SK-N-SH (cell line): ENCODE measurements around the gene NANS. TPM values are rescaled to one million over a fixed set of nuclear protein-coding genes. Genes with fewer than 3 reads are reported as not detected.
"Not testable (repeated sequence)": the region's sequence is repeated elsewhere in the genome, so short reads cannot be mapped to it uniquely, and the experiment has no call there.

Source experiments
- CTCF ChIA-PET: fragments of 300-600, 350-600 bp; formaldehyde crosslinking; extraction: SDS; loops from one replicate; lab custom pipeline; 2021; lab: Yijun Ruan, JAX
- POLR2A ChIA-PET: fragments of 350-600 bp; sonication (Branson Sonifier 250); formaldehyde crosslinking; extraction: SDS; loops from one replicate; lab custom pipeline; 2020; ENCODE audit warnings: antibody characterized with exemption, inconsistent platforms; lab: Yijun Ruan, JAX
- DNase-seq: peaks from one replicate; pipeline ENCODE4 v3.0.0; 2012
- H2AFZ ChIP-seq: fragments of 200-600 bp; sonication (generic); 2 replicates; pipeline ENCODE4 v1.8.1; 2016; ENCODE audit warnings: antibody characterized with exemption, mild to moderate bottlenecking, low read depth
- H3F3A ChIP-seq: fragments of 200-600 bp; sonication (generic); replicated peaks from 2 replicates; pipeline ENCODE3; 2016; ENCODE audit warnings: antibody characterized with exemption, mild to moderate bottlenecking; ENCODE audit not compliant: insufficient read depth
- H3K27ac ChIP-seq, 2 experiments: fragments of 200-500 bp in 1 of 2; fragments of 200-600 bp in 1 of 2; sonication (Bioruptor generic) in 1 of 2; sonication (generic), shearing (Covaris generic) in 1 of 2; 2 replicates each; pipeline versions ENCODE4 v1.5.1 to v1.6.1; 2014 to 2016; ENCODE audit warnings: low read depth in 2 of 2, inconsistent platforms in 1 of 2, low read length in 1 of 2, mild to moderate bottlenecking in 1 of 2, mixed read lengths in 1 of 2
- H3K27me3 ChIP-seq: fragments of 200-600 bp; sonication (generic), shearing (Covaris generic); 2 replicates; pipeline ENCODE4 v1.6.1; 2016; ENCODE audit warnings: mixed run types; ENCODE audit not compliant: insufficient read depth
- H3K36me3 ChIP-seq, 2 experiments: fragments of 200-500 bp in 1 of 2; fragments of 200-600 bp in 1 of 2; sonication (Bioruptor generic) in 1 of 2; sonication (generic) in 1 of 2; replicated peaks in 1 of 2; 2 replicates each; pipeline versions ENCODE3 to v1.5.1; 2014 to 2016; ENCODE audit warnings: low read length in 1 of 2, mild to moderate bottlenecking in 1 of 2; ENCODE audit not compliant: insufficient read depth in 2 of 2, control insufficient read depth in 1 of 2
- H3K4me1 ChIP-seq, 2 experiments: fragments of 200-500 bp in 1 of 2; fragments of 200-600 bp in 1 of 2; sonication (Bioruptor generic) in 1 of 2; sonication (generic), shearing (Covaris generic) in 1 of 2; 2 replicates each; pipeline versions ENCODE4 v1.5.1 to v1.6.1; 2014 to 2016; ENCODE audit warnings: low read depth in 1 of 2, low read length in 1 of 2, mixed run types in 1 of 2; ENCODE audit not compliant: insufficient read depth in 2 of 2, control insufficient read depth in 1 of 2
- H3K4me2 ChIP-seq: fragments of 200-600 bp; sonication (generic), shearing (Covaris generic); 2 replicates; pipeline ENCODE4 v1.6.1; 2017; ENCODE audit warnings: mixed run types
- H3K4me3 ChIP-seq, 2 experiments: fragments of 200-500 bp in 1 of 2; fragments of 200-600 bp in 1 of 2; sonication (Bioruptor generic) in 1 of 2; sonication (generic), shearing (Covaris generic) in 1 of 2; 2 replicates each; pipeline versions ENCODE4 v1.5.1 to v1.8.1; 2014 to 2016; ENCODE audit warnings: low read depth in 2 of 2, inconsistent platforms in 1 of 2, low read length in 1 of 2, mild to moderate bottlenecking in 1 of 2, mixed read lengths in 1 of 2, moderate library complexity in 1 of 2
- H3K79me2 ChIP-seq: fragments of 200-600 bp; sonication (generic); 2 replicates; pipeline ENCODE4 v1.8.1; 2017; ENCODE audit warnings: mild to moderate bottlenecking; ENCODE audit not compliant: insufficient read depth
- H3K9ac ChIP-seq: fragments of 200-600 bp; sonication (generic); 2 replicates; pipeline ENCODE4 v1.6.1; 2017; ENCODE audit warnings: mixed run types
- H3K9me2 ChIP-seq: fragments of 200-600 bp; sonication (generic); 2 replicates; pipeline ENCODE4 v1.6.1; 2017; ENCODE audit warnings: mixed run types
- H3K9me3 ChIP-seq: fragments of 200-600 bp; sonication (generic); 2 replicates; pipeline ENCODE4 v1.6.1; 2017; ENCODE audit warnings: mixed run types, mild to moderate bottlenecking, moderate library complexity
- H4K20me1 ChIP-seq: fragments of 200-600 bp; sonication (generic); 2 replicates; pipeline ENCODE4 v1.6.1; 2017; ENCODE audit warnings: mild to moderate bottlenecking, mixed run types; ENCODE audit not compliant: insufficient read depth
- EP300 ChIP-seq, 2 experiments: IDR thresholded peaks; 2 replicates each; pipeline versions ENCODE4 v1.4.0 to v1.6.1; 2012; ENCODE audit warnings: borderline replicate concordance in 1 of 2, low read depth in 1 of 2, low read length in 1 of 2
- FOSL2 ChIP-seq: IDR thresholded peaks from 2 replicates; pipeline ENCODE4 v1.4.0; 2012; ENCODE audit warnings: low read depth, mild to moderate bottlenecking, moderate library complexity, borderline replicate concordance
- FOXJ3 ChIP-seq: sonication (generic); formaldehyde crosslinking; IDR thresholded peaks from 2 replicates; pipeline ENCODE4 v1.5.1; 2020; ENCODE audit warnings: mild to moderate bottlenecking, missing genetic modification reagents
- MXI1 ChIP-seq: IDR thresholded peaks from 2 replicates; pipeline ENCODE4 v1.6.1; 2012; ENCODE audit warnings: mild to moderate bottlenecking, low read depth, low read length, improper control_type of control experiment
- POLR2AphosphoS5 ChIP-seq: IDR thresholded peaks from 2 replicates; pipeline ENCODE4 v1.6.1; 2012; ENCODE audit warnings: low read depth, low read length
- RCOR1 ChIP-seq: fragments of 150-350 bp; IDR thresholded peaks from 2 replicates; pipeline ENCODE4 v1.6.1; 2017; ENCODE audit warnings: antibody characterized with exemption, low read length
- RXRA ChIP-seq: IDR thresholded peaks from 2 replicates; pipeline ENCODE4 v1.4.0; 2012; ENCODE audit warnings: low read depth, mild to moderate bottlenecking, borderline replicate concordance
- SIN3A ChIP-seq: IDR thresholded peaks from 2 replicates; pipeline ENCODE4 v1.6.1; 2012; ENCODE audit warnings: low read depth, mild to moderate bottlenecking, low read length, moderate library complexity, borderline replicate concordance
- TEAD4 ChIP-seq: IDR thresholded peaks from 2 replicates; pipeline ENCODE4 v1.4.0; 2012; ENCODE audit warnings: mild to moderate bottlenecking, borderline replicate concordance; ENCODE audit not compliant: insufficient read depth
- YY1 ChIP-seq: IDR thresholded peaks from 2 replicates; pipeline ENCODE4 v1.4.0; 2012; ENCODE audit warnings: low read depth, mild to moderate bottlenecking
- WGBS: methylation state at CpG from one replicate; pipeline ENCODE4 v1.1.6; 2017; ENCODE audit warnings: low lambda C conversion rate; 5-methylcytosine and 5-hydroxymethylcytosine counted together
- polyA plus RNA-seq, 3 experiments: library from polyadenylated mRNA; depleted of rRNA; stranded (reverse); fragments of >200 nt; gene quantifications; 2 replicates each; pipeline ENCODE4 v1.2.3, GENCODE V29; 2012
- TF ChIP-seq, protein P1 (sequence below): IDR thresholded peaks from 2 replicates; pipeline ENCODE4 v1.6.1; 2012; ENCODE audit warnings: mild to moderate bottlenecking, low read depth, low read length, moderate library complexity
- TF ChIP-seq, protein P2 (sequence below): fragments of 150-350 bp; IDR thresholded peaks from 2 replicates; pipeline ENCODE4 v1.6.1; 2017; ENCODE audit warnings: antibody characterized with exemption, low read length, low read depth, borderline replicate concordance

The NANS gene
- polyA plus RNA-seq, 1 of the 3 experiments (the other 2 are of a cell fraction) = 61.3 TPM

DNA sequence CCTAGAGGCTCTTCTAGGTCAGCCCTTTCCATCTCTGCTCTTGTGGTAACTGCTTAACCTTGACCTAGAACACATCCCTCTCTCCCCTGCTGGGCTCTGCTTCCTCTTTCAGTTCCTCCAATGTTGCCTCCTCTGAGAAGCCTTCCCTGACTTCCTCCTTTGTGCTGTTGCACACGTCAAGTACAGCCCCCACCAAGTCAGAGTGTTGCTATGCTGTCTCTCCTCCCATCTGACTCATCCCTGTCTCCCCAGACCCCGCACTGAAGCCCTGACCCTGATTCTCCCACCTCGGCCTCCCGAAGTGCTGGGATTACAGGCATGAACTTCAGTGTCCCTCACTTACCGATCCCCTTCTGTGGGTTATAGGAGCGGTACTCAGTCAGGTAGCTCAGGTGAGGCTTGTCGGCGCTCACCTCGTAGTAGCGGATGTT, 72.9 kb downstream of the NANS start (continued):
- TF ChIP-seq RXRA (no peak), YY1 (no peak), TEAD4 (no peak)

DNA sequence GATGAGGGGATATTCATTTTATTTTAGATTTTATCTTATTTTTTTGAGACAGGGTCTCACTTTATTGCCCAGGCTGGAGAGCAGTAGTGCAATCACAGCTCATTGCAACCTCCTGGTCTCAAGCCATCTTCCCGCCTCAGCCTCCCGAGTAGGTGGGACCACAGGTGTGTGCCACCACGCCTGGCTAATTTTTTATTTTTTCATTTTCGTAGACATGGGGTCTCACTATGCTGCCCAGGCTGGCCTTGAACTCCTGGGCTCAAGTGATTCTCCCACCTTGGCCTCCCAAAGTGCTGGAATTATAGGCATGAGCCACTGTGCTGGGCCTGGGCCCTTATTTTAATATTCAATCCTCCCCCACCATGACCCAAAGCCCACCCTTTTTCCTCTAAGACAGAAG, 73.5 kb downstream of the NANS start:
- DNase-seq, H3K4me3 ChIP-seq, POLR2A ChIA-PET, H3K27me3 ChIP-seq, H3K79me2 ChIP-seq, H4K20me1 ChIP-seq, H3K36me3 ChIP-seq, H3K27ac ChIP-seq, H3K9me2 ChIP-seq, H3K9me3 ChIP-seq, H2AFZ ChIP-seq, H3K4me2 ChIP-seq, H3K9ac ChIP-seq, H3K4me1 ChIP-seq, H3F3A ChIP-seq: not testable (repeated sequence)
- 83% methylated on average over 4 of the region's 4 CpGs for WGBS
- CTCF ChIA-PET = interaction anchor here (1.1 to 1.6 kb wide), 2 partner anchors 11 kb away, joined by 3 to 9 read pairs; partner anchors contain the start of gene TRIM14

DNA sequence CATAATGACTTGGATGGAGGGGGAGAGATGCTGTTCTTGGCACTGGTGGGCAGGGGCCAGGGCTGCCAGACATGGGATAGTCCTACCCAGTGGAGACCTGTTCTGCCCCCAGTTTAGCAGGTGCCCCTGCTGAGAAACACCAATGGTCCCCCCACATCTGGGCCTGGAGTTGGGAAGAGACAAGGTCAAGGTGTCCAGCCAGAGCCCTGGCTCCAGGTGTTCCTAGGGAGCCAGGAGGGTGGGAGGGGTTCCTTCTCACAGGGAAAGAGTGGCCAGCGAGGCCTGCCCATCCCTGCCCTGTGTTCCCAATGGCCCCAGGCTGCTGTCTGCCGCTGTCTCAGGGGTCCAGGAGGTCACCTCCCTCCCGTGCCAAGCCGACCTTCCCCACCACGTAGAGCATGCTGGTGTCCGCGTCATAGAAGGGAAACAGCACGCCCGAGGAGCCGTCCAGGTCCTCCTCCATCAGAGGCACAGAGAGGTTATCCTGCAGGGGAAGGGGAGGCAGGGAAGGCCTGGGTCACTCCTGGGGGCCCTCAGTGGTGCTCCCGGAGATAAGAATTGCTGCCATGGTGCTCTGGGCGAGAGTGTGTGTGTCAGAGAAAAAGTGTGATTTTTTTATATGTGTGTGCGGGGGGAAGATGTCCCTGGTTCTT, 74.2 kb downstream of the NANS start:
- Histone ChIP-seq H3K9ac (no peak overlapping the region), H2AFZ (no peak overlapping the region), H3K27ac (no peak overlapping the region), H3K27me3 (no peaks in the 10 kb centered on the region), H3K36me3 (no peaks in the 10 kb centered on the region), H3K9me2 (no peaks in the 10 kb centered on the region), H3F3A (no peaks in the 10 kb centered on the region), H3K79me2 (no peaks in the 10 kb centered on the region), H3K4me1 (no peaks in the 10 kb centered on the region), H3K9me3 (no peaks in the 10 kb centered on the region), H4K20me1 (no peaks in the 10 kb centered on the region), H3K4me2 (no peak overlapping the region), H3K4me3 (no peak overlapping the region)
- DNase-seq = no peak
- ChIA-PET CTCF (interaction anchor here (0.9 to 1.1 kb wide), 2 partner anchors 11 to 46 kb away, joined by 3 read pairs; partner anchors contain the start of gene TRIM14), POLR2A (no interaction called here)
- TF ChIP-seq MXI1 = no peak
- TF ChIP-seq, protein P1, sequence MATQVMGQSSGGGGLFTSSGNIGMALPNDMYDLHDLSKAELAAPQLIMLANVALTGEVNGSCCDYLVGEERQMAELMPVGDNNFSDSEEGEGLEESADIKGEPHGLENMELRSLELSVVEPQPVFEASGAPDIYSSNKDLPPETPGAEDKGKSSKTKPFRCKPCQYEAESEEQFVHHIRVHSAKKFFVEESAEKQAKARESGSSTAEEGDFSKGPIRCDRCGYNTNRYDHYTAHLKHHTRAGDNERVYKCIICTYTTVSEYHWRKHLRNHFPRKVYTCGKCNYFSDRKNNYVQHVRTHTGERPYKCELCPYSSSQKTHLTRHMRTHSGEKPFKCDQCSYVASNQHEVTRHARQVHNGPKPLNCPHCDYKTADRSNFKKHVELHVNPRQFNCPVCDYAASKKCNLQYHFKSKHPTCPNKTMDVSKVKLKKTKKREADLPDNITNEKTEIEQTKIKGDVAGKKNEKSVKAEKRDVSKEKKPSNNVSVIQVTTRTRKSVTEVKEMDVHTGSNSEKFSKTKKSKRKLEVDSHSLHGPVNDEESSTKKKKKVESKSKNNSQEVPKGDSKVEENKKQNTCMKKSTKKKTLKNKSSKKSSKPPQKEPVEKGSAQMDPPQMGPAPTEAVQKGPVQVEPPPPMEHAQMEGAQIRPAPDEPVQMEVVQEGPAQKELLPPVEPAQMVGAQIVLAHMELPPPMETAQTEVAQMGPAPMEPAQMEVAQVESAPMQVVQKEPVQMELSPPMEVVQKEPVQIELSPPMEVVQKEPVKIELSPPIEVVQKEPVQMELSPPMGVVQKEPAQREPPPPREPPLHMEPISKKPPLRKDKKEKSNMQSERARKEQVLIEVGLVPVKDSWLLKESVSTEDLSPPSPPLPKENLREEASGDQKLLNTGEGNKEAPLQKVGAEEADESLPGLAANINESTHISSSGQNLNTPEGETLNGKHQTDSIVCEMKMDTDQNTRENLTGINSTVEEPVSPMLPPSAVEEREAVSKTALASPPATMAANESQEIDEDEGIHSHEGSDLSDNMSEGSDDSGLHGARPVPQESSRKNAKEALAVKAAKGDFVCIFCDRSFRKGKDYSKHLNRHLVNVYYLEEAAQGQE = no peak
- TF ChIP-seq RCOR1 = no peak
- no peak for TF ChIP-seq FOXJ3 (CRISPR knock-in tag)
- no peak for TF ChIP-seq POLR2AphosphoS5
- TF ChIP-seq EP300 (IDR thresholded peaks at IDR 0.05; ENCODE audit: borderline replicate concordance in 1 of 2, low read depth in 1 of 2, low read length in 1 of 2) = no peak
- TF ChIP-seq FOSL2 = no peak
- TF ChIP-seq SIN3A = no peak
- TF ChIP-seq, protein P2, sequence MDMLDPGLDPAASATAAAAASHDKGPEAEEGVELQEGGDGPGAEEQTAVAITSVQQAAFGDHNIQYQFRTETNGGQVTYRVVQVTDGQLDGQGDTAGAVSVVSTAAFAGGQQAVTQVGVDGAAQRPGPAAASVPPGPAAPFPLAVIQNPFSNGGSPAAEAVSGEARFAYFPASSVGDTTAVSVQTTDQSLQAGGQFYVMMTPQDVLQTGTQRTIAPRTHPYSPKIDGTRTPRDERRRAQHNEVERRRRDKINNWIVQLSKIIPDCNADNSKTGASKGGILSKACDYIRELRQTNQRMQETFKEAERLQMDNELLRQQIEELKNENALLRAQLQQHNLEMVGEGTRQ = no peak
- WGBS = 80% methylated on average over 7 of the region's 13 CpGs
